PFSK-1 (cell line): Measurements from ENCODE around the gene SCFD1.

Source experiments
- FOXP2 ChIP-seq: optimal IDR thresholded peaks from 2 replicates; pipeline ENCODE3; 2011; ENCODE audit warnings: borderline replicate concordance, control low read depth, inconsistent platforms; ENCODE audit not compliant: insufficient read depth; ENCODE audit errors: extremely low read length, extremely low read depth
- POLR2AphosphoS5 ChIP-seq: IDR thresholded peaks from 2 replicates; pipeline ENCODE4 v1.6.1; 2012; ENCODE audit warnings: low read depth, mild to moderate bottlenecking, control low read depth, low read length, moderate library complexity
- REST ChIP-seq, 2 experiments: IDR thresholded peaks; 2 replicates each; pipeline versions ENCODE4 v1.6.1 to v1.8.0; 2011 to 2012; ENCODE audit warnings: low read depth in 2 of 2, low read length in 2 of 2, control low read depth in 1 of 2, inconsistent platforms in 1 of 2, mild to moderate bottlenecking in 1 of 2, moderate library complexity in 1 of 2; ENCODE audit not compliant: insufficient read depth in 1 of 2
- TAF1 ChIP-seq: IDR thresholded peaks from 2 replicates; pipeline ENCODE4 v1.6.1; 2012; ENCODE audit warnings: low read length, control low read depth, borderline replicate concordance; ENCODE audit not compliant: insufficient read depth

- no peak for TF ChIP-seq REST (IDR thresholded peaks at IDR 0.05; ENCODE audit: insufficient read depth in 1 of 2, low read depth in 2 of 2, low read length in 2 of 2)
- TF ChIP-seq POLR2AphosphoS5: no peak
- no peak for TF ChIP-seq TAF1
- no peak for TF ChIP-seq FOXP2
These were observed 33.0 kb downstream of the SCFD1 start for GRCh38 chr14:30655124-30655523.
